OCI-LY7 (cell line): Measurements from ENCODE around the gene NFYC.

Source experiments
- CTCF ChIP-seq: fragments of 200-600 bp; sonication (generic); conservative IDR thresholded peaks from 2 replicates; pipeline ENCODE4 v1.5.1; 2014; ENCODE audit warnings: mild to moderate bottlenecking, antibody characterized with exemption, low read length, moderate library complexity, mixed read lengths
- EZH2phosphoT487 ChIP-seq: fragments of 200-600 bp; sonication (generic); IDR thresholded peaks from 2 replicates; pipeline ENCODE4 v1.6.1; 2018; ENCODE audit warnings: low read depth, borderline replicate concordance, mild to moderate bottlenecking, mixed run types, antibody characterized with exemption, low read length, moderate library complexity, mixed read lengths

- TF ChIP-seq CTCF (no peak), EZH2phosphoT487 (no peak)
Observed at GRCh38 chr1:40803902-40804301, 112.4 kb downstream of the NFYC start.
